ENCODE data around the gene FABP2. TPM values are rescaled to one million over a fixed set of nuclear protein-coding genes. Genes with fewer than 3 reads are reported as not detected.

FABP2 gene
- total RNA-seq = not detected in 2 replicates

GRCh38 chr4:119321921-119322687, at the start of gene FABP2:
FABP2 (minus strand) TSS chr4:119322138; CDS start chr4:119322102, 36 bp downstream.

Small RNA genes within 50 kb of the gene (small RNA-seq; reads per million reads assigned to genes)
- not detected for gene RNU4-33P

Other genes starting within 250 kb of the FABP2 start
- not detected in 2 replicates for gene MYOZ2, start 186.3 kb downstream of the FABP2 start, total RNA-seq
- gene USP53, start 109.4 kb downstream of the FABP2 start, total RNA-seq = 22.9 and 27.0 TPM in 2 replicates